ENCODE measurements around the gene PWP2.

PWP2 gene

DNA sequence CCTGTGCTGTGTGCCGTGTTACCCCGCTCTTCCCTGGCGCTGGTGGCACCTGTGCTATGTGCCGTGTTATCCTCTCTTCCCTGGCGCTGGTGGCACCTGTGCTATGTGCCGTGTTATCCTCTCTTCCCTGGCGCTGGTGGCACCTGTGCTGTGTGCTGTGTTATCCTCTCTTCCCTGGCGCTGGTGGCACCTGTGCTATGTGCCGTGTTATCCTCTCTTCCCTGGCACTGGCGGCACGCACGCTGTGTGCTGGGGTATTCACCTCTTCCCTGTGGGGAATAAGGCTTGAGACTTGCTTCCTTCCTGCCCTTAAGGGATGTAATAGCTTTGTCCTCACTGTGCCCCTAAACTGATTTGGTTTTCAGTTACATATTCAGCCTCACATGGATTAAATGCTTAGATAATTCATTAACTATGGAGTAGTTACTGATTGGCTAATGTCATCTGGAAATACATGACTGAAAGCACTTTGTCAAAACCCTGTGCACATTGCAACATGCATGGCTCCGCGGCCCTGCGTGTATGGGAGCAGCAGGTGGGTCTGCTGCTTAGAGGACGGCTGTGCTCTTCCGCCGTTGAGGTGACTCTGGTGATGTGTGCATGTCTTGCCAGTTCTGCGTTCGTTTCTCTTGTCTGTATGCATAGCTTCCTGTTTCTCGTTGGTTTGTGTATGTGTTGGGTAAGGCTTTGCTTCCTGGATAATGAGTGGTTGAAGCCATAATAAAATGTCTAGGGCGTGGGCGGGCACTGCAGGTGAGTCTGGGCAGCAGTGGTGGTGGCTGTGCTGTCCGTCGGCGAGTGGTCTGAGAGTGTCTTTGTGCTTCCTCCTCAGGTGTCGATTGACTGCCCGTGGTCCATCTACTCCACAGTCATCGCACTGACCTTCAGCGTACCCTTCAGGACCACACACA lies 17.9 kb upstream of the PWP2 start:
- Histone ChIP-seq H3K9ac (ENCODE audit: low read length) (no peak overlapping the region), H3K4me3 (ENCODE audit: low read length) (no peak overlapping the region), H3K27me3 (ENCODE audit: low read depth, low read length) (no peaks in the 10 kb centered on the region), H3K36me3 (replicated peaks; ENCODE audit: low read depth, low read length) (peaks cover 24% of the 10 kb centered on the region), H3K27ac (ENCODE audit: low read length) (no peak overlapping the region), H4K20me1 (ENCODE audit: insufficient read depth, low read length) (no peaks in the 10 kb centered on the region), H3K4me1 (ENCODE audit: low read length) (no peaks in the 10 kb centered on the region), H2AFZ (ENCODE audit: low read depth, low read length) (no peak overlapping the region), H3K4me2 (ENCODE audit: low read length) (no peak overlapping the region), H3K79me2 (ENCODE audit: low read length) (no peaks in the 10 kb centered on the region), H3K9me3 (ENCODE audit: insufficient read depth, low read length) (no peaks in the 10 kb centered on the region)
- TF ChIP-seq EZH2phosphoT487 (IDR thresholded peaks at IDR 0.05; ENCODE audit: low read depth) = no peak
- no peak for TF ChIP-seq CTCF (IDR thresholded peaks at IDR 0.05; ENCODE audit: low read depth, low read length)

- Histone ChIP-seq H3K79me2 (ENCODE audit: low read length) (no peaks in the 10 kb centered on the region), H3K36me3 (replicated peaks; ENCODE audit: low read depth, low read length) (peaks cover 27% of the 10 kb centered on the region), H3K27ac (ENCODE audit: low read length) (no peak overlapping the region), H3K4me3 (ENCODE audit: low read length) (no peak overlapping the region), H3K4me2 (ENCODE audit: low read length) (no peak overlapping the region), H3K9ac (ENCODE audit: low read length) (no peak overlapping the region), H3K27me3 (ENCODE audit: low read depth, low read length) (no peaks in the 10 kb centered on the region), H3K9me3 (ENCODE audit: insufficient read depth, low read length) (no peaks in the 10 kb centered on the region), H4K20me1 (ENCODE audit: insufficient read depth, low read length) (no peaks in the 10 kb centered on the region), H2AFZ (ENCODE audit: low read depth, low read length) (no peak overlapping the region), H3K4me1 (ENCODE audit: low read length) (no peaks in the 10 kb centered on the region)
- TF ChIP-seq CTCF (IDR thresholded peaks at IDR 0.05; ENCODE audit: low read depth, low read length) = no peak
- no peak for TF ChIP-seq EZH2phosphoT487 (IDR thresholded peaks at IDR 0.05; ENCODE audit: low read depth)
These were observed 16.9 kb upstream of the PWP2 start for GRCh38 chr21:44090325-44090724.

- Histone ChIP-seq H4K20me1 (ENCODE audit: insufficient read depth, low read length) (no peaks in the 10 kb centered on the region), H3K9me3 (ENCODE audit: insufficient read depth, low read length) (no peaks in the 10 kb centered on the region), H3K79me2 (ENCODE audit: low read length) (no peaks in the 10 kb centered on the region), H3K36me3 (replicated peaks; ENCODE audit: low read depth, low read length) (peaks cover 21% of the 10 kb centered on the region), H3K4me2 (ENCODE audit: low read length) (no peak overlapping the region), H3K27me3 (ENCODE audit: low read depth, low read length) (no peaks in the 10 kb centered on the region), H2AFZ (ENCODE audit: low read depth, low read length) (no peak overlapping the region), H3K4me3 (ENCODE audit: low read length) (no peak overlapping the region), H3K27ac (ENCODE audit: low read length) (no peak overlapping the region), H3K4me1 (ENCODE audit: low read length) (no peaks in the 10 kb centered on the region), H3K9ac (ENCODE audit: low read length) (no peak overlapping the region)
- TF ChIP-seq EZH2phosphoT487 (IDR thresholded peaks at IDR 0.05; ENCODE audit: low read depth) = no peak
These were observed 15.0 kb upstream of the PWP2 start for GRCh38 chr21:44092211-44092610.

GRCh38 chr21:44093761-44094160 lies 13.4 kb upstream of the PWP2 start:
- no peak overlapping the region for H3K4me2 ChIP-seq (ENCODE audit: low read length)
- H3K9me3 ChIP-seq (ENCODE audit: insufficient read depth, low read length) = no peaks in the 10 kb centered on the region
- no peaks in the 10 kb centered on the region for H4K20me1 ChIP-seq (ENCODE audit: insufficient read depth, low read length)
- no peaks in the 10 kb centered on the region for H3K4me1 ChIP-seq (ENCODE audit: low read length)
- no peak overlapping the region for H3K9ac ChIP-seq (ENCODE audit: low read length)
- no peak overlapping the region for H3K27ac ChIP-seq (ENCODE audit: low read length)
- H3K4me3 ChIP-seq (ENCODE audit: low read length) = no peak overlapping the region
- H3K79me2 ChIP-seq (ENCODE audit: low read length) = no peaks in the 10 kb centered on the region
- peaks cover 18% of the 10 kb centered on the region for H3K36me3 ChIP-seq (replicated peaks; ENCODE audit: low read depth, low read length)
- no peak for TF ChIP-seq EZH2phosphoT487 (IDR thresholded peaks at IDR 0.05; ENCODE audit: low read depth)
- no peak for TF ChIP-seq CTCF (IDR thresholded peaks at IDR 0.05; ENCODE audit: low read depth, low read length)
- no peaks in the 10 kb centered on the region for H3K27me3 ChIP-seq (ENCODE audit: low read depth, low read length)
- H2AFZ ChIP-seq (ENCODE audit: low read depth, low read length) = no peak overlapping the region
